Activated CD8-positive, alpha-beta T cell treated with anti-CD3 and anti-CD28 coated beads for 36 hours (primary cell): ENCODE results near the gene ADGRV1. TPM values are rescaled to one million over a fixed set of nuclear protein-coding genes. Genes with fewer than 3 reads are reported as not detected.
"Not testable (repeated sequence)": the region's sequence is repeated elsewhere in the genome, so short reads cannot be mapped to it uniquely, and the experiment has no call there.

Experiments
- ATAC-seq: fragments of 200-7000 bp; cut with Tn5 transposase; one replicate; pipeline ENCODE4 v1.10.0; 2021; ENCODE audit warnings: mild to moderate bottlenecking, moderate library complexity
- CTCF ChIA-PET: fragments of 350-600 bp; sonication (Branson Sonifier 250); formaldehyde crosslinking; loops from one replicate; lab custom pipeline; 2021; ENCODE audit warnings: antibody characterized with exemption; lab: Charles Lee
- POLR2A ChIA-PET: fragments of 350-600 bp; sonication (Branson Sonifier 250); formaldehyde crosslinking; loops from one replicate; lab custom pipeline; 2021; ENCODE audit warnings: antibody characterized with exemption; lab: Charles Lee
- DNase-seq: peaks from one replicate; pipeline ENCODE4 v3.0.0-alpha.2; 2020
- H3K27ac Mint-ChIP-seq: one replicate; pipeline ENCODE4 v1.8.0; 2021; ENCODE audit warnings: mild to moderate bottlenecking, mixed read lengths
- H3K27me3 Mint-ChIP-seq: one replicate; pipeline ENCODE4 v1.8.0; 2021; ENCODE audit warnings: mixed read lengths
- H3K36me3 Mint-ChIP-seq: one replicate; pipeline ENCODE4 v1.8.0; 2021; ENCODE audit warnings: low read depth, mixed read lengths
- H3K4me1 Mint-ChIP-seq: one replicate; pipeline ENCODE4 v1.8.0; 2021; ENCODE audit warnings: low read depth, mixed read lengths
- H3K4me3 Mint-ChIP-seq: one replicate; pipeline ENCODE4 v1.8.0; 2021; ENCODE audit warnings: mild to moderate bottlenecking, moderate library complexity, mixed read lengths
- H3K9me3 Mint-ChIP-seq: one replicate; pipeline ENCODE4 v1.8.0; 2021; ENCODE audit warnings: mixed read lengths
- intact Hi-C: fragments of 100-400 bp; cut with micrococcal nuclease; formaldehyde crosslinking; loops from one replicate; pipeline ENCODE4 v1.10.0; 2022
- total RNA-seq, 2 experiments: library from RNA; stranded (reverse); gene quantifications; one replicate each; pipeline ENCODE4 v1.2.3, GENCODE V29; 2021
- TF ChIP-seq, protein P1 (sequence below): fragments of 200-600 bp; IDR thresholded peaks from one replicate; pipeline ENCODE4 v1.8.0; 2022; ENCODE audit warnings: antibody characterized with exemption, mild to moderate bottlenecking

The ADGRV1 gene
- total RNA-seq, 2 experiments from 2014 or later, result 0.18 TPM; not detected in 1

DNA sequence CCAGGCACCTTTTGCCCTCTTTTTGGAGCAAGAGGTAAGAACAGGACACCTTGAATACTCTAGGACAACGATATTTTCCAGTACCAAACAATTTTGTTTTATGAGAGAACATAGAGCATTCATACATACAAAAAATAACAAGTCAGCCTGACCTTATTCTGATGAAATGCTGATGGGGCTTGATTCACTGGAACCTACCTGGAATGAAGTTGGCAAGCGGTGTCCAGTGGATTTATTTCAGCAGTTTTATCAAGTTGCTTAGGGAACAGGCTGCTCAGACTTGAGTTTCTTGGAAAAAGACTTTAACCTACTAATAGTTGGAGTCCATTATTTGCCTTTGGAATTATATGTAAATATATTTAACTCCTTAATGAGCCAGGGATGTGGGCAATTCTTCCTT, 502.5 kb downstream of the ADGRV1 start:
- peaks cover 3% of the 10 kb centered on the region for H3K9me3 Mint-ChIP-seq
- ATAC-seq (no peak), DNase-seq (no peak)
- POLR2A ChIA-PET, result no interaction called here
- CTCF ChIA-PET, result interaction anchor here (0.6 to 1.1 kb wide), 2 partner anchors 79 to 129 kb away, joined by 3 to 4 read pairs; no protein-coding TSS in a partner anchor
- intact Hi-C loops, result loop anchor here (5.0 kb wide), 1 partner anchor 129 kb away; no protein-coding TSS in a partner anchor
- H3K27me3 Mint-ChIP-seq, result peaks cover 16% of the 10 kb centered on the region
- no peak overlapping the region for H3K4me3 Mint-ChIP-seq
- H3K36me3 Mint-ChIP-seq, result no peaks in the 10 kb centered on the region
- no peak overlapping the region for H3K27ac Mint-ChIP-seq
- H3K4me1 Mint-ChIP-seq, result peaks cover 41% of the 10 kb centered on the region
- TF ChIP-seq, protein P1, sequence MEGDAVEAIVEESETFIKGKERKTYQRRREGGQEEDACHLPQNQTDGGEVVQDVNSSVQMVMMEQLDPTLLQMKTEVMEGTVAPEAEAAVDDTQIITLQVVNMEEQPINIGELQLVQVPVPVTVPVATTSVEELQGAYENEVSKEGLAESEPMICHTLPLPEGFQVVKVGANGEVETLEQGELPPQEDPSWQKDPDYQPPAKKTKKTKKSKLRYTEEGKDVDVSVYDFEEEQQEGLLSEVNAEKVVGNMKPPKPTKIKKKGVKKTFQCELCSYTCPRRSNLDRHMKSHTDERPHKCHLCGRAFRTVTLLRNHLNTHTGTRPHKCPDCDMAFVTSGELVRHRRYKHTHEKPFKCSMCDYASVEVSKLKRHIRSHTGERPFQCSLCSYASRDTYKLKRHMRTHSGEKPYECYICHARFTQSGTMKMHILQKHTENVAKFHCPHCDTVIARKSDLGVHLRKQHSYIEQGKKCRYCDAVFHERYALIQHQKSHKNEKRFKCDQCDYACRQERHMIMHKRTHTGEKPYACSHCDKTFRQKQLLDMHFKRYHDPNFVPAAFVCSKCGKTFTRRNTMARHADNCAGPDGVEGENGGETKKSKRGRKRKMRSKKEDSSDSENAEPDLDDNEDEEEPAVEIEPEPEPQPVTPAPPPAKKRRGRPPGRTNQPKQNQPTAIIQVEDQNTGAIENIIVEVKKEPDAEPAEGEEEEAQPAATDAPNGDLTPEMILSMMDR, result no peak

DNA sequence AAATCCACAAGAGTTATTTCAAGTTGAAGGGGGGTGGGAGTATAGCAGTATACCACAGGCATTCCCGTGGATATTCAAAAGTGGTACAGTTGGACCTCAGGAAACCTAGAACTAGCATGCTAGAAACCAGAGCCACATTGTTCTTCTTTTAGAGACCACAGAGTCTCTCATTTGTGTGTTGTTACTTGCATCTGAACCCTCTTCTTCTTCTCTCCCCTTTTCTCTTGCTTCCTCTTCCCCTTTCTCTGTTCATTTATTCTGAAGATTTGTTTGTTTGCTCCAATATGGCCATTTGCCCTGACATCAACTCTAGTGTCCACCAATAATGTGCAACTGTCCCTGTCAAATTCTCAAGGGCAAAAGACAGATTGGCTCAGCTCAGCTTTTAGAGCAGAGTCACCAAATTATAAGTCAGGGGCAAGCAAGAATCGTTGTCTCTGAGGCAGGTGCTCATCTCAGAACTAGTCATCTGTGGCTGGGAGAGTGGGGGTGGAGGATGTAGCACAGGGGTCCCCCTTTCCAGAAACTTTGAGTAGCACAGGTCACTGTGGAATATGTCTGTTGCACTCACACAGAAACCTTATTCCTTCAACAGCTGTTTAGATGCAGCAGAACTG, 503.5 kb downstream of the ADGRV1 start:
- TF ChIP-seq, protein P1, result no peak
- Mint-ChIP-seq H3K27me3 (peaks cover 16% of the 10 kb centered on the region), H3K4me3 (no peak overlapping the region), H3K9me3 (peaks cover 3% of the 10 kb centered on the region), H3K36me3 (no peaks in the 10 kb centered on the region), H3K4me1 (peaks cover 41% of the 10 kb centered on the region), H3K27ac (no peak overlapping the region)
- ChIA-PET POLR2A (no interaction called here), CTCF (interaction anchor here (1.1 kb wide), 2 partner anchors 14 to 130 kb away, joined by 3 to 4 read pairs; no protein-coding TSS in a partner anchor)
- peak; percentile 49 for DNase-seq
- peak; percentile 52 for ATAC-seq
- intact Hi-C loops, result loop anchor here (5.0 kb wide), 1 partner anchor 130 kb away; no protein-coding TSS in a partner anchor

DNA sequence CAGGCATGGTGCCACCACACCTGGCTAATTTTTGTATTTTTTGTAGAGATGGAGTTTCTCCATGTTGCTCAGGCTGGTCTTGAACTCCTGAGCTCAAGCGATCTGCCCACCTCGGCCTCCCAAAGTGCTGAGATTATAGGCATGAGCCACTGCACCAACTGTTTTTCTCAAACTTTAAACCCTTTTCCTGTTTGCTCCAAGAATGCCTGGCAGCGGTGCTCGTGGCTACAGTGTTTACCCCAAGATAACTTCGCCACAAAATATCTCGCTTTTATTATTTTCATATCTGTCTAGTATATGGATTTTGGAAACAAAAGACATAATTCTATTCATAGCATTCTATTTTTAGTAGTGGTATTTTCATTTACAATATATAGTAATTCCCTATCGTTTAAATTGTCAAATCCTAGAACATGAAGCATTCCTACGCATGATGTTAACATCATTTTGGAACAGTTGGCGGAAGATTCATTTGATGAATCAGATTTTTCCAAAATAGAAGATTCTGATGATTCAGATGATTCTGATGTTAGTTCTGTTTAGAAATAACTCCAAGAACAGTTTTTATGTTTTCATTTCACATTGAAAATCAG, 504.6 kb downstream of the ADGRV1 start:
- DNase-seq, H3K4me3 Mint-ChIP-seq, H3K27ac Mint-ChIP-seq, POLR2A ChIA-PET, H3K36me3 Mint-ChIP-seq, H3K9me3 Mint-ChIP-seq, ATAC-seq: not testable (repeated sequence)
- CTCF ChIA-PET, result interaction anchor here (1.1 to 1.2 kb wide), 2 partner anchors 16 to 131 kb away, joined by 3 read pairs; no protein-coding TSS in a partner anchor
- H3K27me3 Mint-ChIP-seq, result peaks cover 16% of the 10 kb centered on the region
- peaks cover 39% of the 10 kb centered on the region for H3K4me1 Mint-ChIP-seq
- intact Hi-C loops, result loop anchor here (5.0 kb wide), 1 partner anchor 131 kb away; no protein-coding TSS in a partner anchor

DNA sequence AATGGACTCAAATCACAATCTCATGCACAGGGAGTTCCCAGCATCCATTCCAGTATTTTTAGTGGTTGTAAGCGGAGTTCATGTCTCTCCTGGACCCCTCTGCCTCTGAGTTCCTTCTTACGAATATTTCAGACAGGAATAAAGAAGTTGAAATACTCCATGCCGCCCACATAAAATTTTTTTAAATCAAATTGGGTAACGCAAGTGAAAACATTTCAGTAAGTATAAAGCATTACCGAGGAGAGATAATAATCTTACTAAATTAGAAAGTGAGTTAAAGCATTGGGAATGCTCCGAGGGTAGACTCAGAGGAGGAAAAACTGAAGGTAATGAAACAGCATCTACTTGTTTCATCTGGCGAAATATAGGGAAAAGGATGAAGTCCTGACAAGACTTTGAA, 506.9 kb downstream of the ADGRV1 start:
- TF ChIP-seq, protein P1, result no peak
- peaks cover 20% of the 10 kb centered on the region for H3K4me1 Mint-ChIP-seq
- no peaks in the 10 kb centered on the region for H3K9me3 Mint-ChIP-seq
- ChIA-PET POLR2A (no interaction called here), CTCF (no interaction called here)
- no peaks in the 10 kb centered on the region for H3K36me3 Mint-ChIP-seq
- H3K27me3 Mint-ChIP-seq, result peaks cover 19% of the 10 kb centered on the region
- ATAC-seq (no peak), DNase-seq (no peak)
- no peak overlapping the region for H3K27ac Mint-ChIP-seq
- H3K4me3 Mint-ChIP-seq, result no peak overlapping the region
- intact Hi-C loops, result no loop called here

- DNase-seq (no peak), ATAC-seq (no peak)
- TF ChIP-seq, protein P1, result no peak
- intact Hi-C loops, result no loop called here
- H3K36me3 Mint-ChIP-seq, result no peaks in the 10 kb centered on the region
- H3K9me3 Mint-ChIP-seq, result no peaks in the 10 kb centered on the region
- CTCF ChIA-PET, result no interaction called here
- no peak overlapping the region for H3K27ac Mint-ChIP-seq
- no peaks in the 10 kb centered on the region for H3K4me1 Mint-ChIP-seq
- no peak overlapping the region for H3K4me3 Mint-ChIP-seq
- peaks cover 12% of the 10 kb centered on the region for H3K27me3 Mint-ChIP-seq
- POLR2A ChIA-PET, result no interaction called here
Observed at GRCh38 chr5:91069364-91069763, 510.8 kb downstream of the ADGRV1 start.
